HG03354 (cell line): Measurements from ENCODE around the gene ARID1B.

Experiments used
- ATAC-seq: cut with Tn5 transposase; IDR thresholded peaks from one replicate; pipeline ENCODE4 v1.9.1; 2021; ENCODE audit warnings: mild to moderate bottlenecking; ENCODE audit not compliant: unreplicated experiment, poor library complexity, severe bottlenecking

ARID1B gene

GRCh38 chr6:157151029-157151428, 373.9 kb downstream of the ARID1B start:
- no peak for ATAC-seq

DNA sequence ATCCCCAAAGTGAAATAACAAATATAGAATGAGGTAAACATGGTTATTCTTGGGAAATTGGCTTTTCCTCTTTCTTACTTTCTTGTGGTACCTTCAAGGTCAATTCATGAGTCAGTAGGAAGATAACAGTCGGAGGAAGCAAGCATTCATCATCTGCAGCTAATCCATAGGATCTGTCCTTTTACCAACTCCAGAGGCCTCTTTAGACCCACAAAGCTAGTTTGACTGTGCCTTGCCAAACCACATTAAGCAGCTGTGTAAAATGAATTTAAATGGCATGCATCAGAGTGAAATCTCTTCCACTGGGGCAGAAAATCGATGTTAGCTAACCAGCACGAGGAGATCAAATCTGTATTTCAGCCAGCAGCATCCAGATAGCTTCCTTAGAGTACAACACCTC, 374.8 kb downstream of the ARID1B start:
- no peak for ATAC-seq

- ATAC-seq: no peak
Observed at GRCh38 chr6:157152556-157152955, 375.4 kb downstream of the ARID1B start.

DNA sequence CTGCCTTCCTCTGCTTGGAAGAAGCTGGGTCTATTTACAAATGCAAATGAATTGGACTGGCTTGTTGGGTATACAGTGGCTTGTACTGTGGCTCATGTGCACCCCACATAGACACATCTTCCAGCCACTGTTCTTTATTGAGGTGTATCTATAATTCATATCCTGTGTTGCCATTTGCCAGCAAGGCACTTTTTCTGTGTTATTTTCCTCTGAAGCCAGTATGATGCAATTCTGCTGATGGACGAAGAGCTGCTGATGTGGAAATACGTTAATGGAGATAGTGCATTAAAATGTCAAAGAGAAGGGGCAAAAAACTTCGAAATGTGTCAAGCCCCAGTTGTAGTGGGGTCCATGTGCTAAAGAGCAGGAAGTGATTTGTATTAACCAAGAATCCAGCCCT, 378.6 kb downstream of the ARID1B start:
- no peak for ATAC-seq

- ATAC-seq: no peak
Observed at GRCh38 chr6:157157258-157157657, 380.1 kb downstream of the ARID1B start.

DNA sequence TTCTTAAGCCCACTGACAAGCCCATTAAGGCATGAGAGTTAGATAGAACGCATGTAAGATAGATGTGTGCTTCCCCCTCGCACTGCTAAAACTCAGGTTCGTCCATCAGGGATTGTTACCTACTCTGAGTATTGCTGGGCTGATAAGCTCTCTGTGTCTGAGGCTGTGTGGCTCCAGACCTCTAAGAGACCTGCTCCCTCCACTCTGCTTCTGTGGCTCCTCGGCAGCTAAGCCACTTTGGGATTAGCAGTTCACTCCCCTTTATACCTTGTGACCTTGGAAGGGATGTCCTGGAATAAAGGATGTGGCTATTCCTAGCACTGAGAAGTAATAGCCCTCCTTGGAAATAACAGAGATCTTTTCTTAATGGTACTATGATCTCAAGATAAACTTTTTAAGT, 381.3 kb downstream of the ARID1B start:
- ATAC-seq: no peak

GRCh38 chr6:157158897-157159296, 381.7 kb downstream of the ARID1B start:
- ATAC-seq: no peak

DNA sequence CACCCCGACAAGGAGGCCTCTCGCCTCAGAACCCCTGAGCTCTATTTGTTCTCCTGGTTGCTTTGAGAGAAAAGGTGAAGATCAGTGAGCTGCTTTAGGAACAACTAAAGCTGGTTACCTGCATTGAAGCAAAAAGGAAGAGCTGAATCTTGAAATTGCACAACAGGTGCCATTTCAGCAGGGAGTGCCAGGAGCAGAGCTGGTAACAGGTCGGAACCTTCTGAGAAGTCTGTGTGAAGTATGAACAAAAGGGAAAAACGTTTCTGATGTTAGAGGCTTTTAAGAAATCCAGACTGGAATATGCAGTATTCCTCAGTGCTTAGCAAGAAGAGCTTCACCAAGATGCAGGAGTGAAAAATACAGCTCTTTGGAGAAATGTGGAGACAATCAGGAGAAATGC, 382.2 kb downstream of the ARID1B start:
- ATAC-seq: no peak

- ATAC-seq: no peak
Observed at GRCh38 chr6:157161912-157162311, 384.7 kb downstream of the ARID1B start.

GRCh38 chr6:157162766-157163433, 385.7 kb downstream of the ARID1B start:
- ATAC-seq: no peak

DNA sequence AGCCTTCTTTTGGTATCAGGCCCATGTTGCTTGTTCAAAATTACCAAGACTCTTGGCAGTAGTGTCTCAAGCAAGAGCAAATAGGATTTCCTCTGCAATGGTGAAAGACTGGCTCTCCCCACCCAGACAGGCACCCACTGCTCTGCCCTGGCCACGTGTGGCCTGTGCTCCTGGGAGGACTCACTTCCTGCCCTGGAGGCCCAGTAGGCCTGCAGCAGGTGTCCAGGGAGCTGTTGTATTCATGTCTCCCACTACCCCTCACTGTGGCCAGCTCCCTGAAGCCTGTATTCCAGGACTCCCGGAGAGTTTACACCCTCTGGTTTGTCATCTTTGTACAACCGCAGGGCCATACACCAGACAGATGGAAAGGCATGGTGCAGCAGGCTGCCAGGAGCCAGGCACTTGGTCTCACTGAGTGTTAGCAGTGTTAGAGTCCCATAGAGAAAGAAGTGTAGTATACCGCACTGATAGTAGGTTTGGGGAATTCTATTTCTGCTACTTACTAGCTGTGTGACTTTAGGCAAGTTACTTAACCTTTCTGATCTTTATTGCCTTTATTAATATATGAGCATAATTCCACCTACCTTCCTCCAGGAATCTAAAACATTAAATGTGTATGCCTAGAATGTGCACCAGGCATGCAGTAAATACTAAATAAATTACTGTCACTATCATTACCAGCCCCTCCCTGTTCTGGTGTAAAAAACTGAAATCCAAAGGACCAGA, 386.4 kb downstream of the ARID1B start:
- ATAC-seq: no peak

DNA sequence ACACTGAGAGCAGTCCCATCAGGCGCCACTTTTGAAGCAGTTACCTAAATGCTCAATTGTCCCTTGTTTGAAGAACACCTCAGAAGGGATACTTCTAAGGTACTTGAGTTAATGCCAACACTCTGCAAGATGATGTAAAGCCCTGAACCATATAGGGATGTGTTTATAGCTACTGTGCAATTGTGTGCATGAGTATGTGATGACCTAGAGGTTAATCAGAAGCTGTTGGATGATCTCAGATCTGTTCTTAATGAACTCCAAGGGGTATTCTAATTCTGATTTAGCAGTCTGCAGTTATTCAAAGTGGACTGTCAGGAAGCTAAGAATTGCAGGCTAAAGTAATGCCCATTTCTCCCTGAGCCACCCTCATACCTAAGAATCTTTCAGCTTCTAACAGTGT, 387.8 kb downstream of the ARID1B start:
- no peak for ATAC-seq

DNA sequence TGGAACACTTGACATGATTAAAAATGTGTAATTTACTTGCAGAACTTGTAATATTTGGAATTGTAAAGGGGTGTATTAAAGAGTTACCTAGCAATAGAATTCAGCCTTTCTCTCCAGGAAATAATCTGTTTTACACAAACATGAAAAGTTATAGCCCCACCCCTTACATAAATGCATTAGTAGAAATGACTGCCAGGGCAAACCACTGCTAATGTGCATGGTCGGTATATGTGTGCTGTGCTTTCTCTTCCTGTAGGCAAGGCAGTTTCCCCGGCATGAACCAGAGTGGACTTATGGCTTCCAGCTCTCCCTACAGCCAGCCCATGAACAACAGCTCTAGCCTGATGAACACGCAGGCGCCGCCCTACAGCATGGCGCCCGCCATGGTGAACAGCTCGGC, 389.6 kb downstream of the ARID1B start:
- no peak for ATAC-seq

DNA sequence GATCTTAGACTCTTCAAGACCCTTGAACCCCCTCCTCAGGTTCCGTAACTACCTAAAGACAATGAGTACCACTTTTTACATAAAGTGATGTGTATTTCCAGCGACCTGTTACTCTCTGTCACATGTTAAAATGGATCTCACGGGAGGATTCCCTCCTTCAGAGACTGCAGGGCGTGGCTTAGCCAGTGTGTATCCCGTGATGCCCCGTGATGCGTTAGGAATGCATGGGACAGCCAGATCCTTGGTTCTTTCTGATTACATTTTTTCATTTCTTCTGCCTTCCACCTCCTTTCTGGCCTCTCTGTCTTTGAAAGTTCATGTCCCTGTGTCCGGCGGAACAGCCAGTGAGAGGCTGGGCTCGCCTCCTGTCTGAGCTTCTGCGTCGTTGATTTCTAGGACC, 390.7 kb downstream of the ARID1B start:
- no peak for ATAC-seq

- ATAC-seq: no peak
Observed at GRCh38 chr6:157168471-157168870, 391.3 kb downstream of the ARID1B start.

DNA sequence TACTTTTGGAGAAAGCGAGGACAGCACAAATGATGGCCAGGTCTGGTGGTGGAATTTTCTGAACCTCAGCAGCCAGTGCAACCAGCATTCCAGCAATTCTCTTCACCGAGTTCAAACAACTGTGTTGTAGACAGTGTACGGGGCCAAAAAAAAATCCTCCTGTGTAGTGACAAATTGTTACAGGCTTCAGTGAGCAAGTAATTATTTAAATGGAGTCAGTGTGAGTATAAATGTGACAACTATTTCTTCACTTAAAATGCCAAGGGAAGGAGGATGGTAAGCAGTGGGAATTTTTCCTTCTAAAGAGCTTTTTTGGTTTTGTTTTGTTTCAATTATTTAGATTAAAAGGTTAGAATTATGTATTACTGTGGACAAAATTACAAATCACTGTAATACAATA, 392.0 kb downstream of the ARID1B start:
- no peak for ATAC-seq

DNA sequence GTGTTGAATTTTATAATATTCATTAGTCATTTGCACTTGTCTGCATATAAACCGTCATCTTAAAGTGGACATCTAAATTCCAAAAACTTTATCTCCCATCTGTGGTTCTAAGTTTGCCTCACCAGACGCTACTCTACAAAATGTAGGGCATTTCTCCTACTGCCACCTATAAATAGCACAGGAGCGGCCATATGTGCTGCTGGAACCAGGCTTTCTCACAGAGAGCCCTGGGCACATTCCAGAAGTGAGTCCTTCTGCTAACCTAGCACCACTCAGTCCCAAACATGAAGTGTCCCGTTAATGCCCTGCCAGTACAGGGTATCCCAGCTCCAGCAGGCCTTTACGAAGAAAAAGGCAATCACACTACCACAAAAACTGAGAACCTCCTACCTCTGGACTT, 392.5 kb downstream of the ARID1B start:
- ATAC-seq: no peak

- ATAC-seq: no peak
Observed at GRCh38 chr6:157170535-157170934, 393.4 kb downstream of the ARID1B start.

- ATAC-seq: no peak
Observed at GRCh38 chr6:157171801-157172200, 394.6 kb downstream of the ARID1B start.

- ATAC-seq: no peak
Observed at GRCh38 chr6:157172231-157172701, 395.1 kb downstream of the ARID1B start.

DNA sequence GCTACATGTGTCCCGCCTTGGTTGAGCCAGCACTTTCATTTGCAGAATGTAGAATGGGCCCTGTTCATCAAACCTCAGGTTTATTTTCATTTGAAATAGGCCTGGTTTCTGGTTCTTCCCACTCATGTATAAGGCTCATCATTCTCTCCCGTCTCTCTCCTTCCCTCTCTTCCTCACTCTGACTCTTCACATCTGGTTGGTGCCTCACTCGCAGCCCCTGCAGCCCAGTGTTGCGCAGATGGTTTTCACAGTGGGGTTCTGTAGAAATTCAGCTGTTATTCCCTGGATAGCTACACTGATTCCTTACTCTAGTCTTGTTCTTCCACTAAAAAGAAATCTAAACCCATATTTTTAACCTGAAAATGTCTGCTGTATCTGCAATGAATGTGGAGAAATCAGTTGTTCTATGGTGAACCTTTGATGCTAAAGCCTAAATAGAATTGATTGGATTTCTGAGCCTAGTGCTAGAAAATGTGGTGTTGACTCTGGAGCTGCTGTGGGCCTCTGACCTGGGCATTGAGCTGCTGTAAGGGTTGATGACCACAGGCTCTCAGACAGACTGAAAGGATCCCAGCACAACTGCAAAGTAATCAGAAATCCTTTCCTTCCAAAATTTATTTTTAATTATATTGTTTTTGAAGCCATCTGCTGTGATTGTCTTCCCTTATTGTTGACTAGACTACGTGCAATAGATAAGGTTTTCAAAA, 395.8 kb downstream of the ARID1B start:
- ATAC-seq: no peak
